ENCODE results near the gene AHCYL1. TPM values are rescaled to one million over a fixed set of nuclear protein-coding genes. Genes with fewer than 3 reads are reported as not detected.

AHCYL1 gene
- total and polyA plus RNA-seq, 9 donors, result 41.1 to 113 (median 85.8) TPM

GRCh38 chr1:110034040-110034450 lies 49.5 kb downstream of the AHCYL1 start:
- Histone ChIP-seq H3K9me3 (no peaks in the 10 kb centered on the region), H3K27me3 (no peaks in the 10 kb centered on the region), H3K4me1 (ENCODE audit: insufficient read depth) (peaks cover 5% of the 10 kb centered on the region), H3K27ac (peak overlapping the region in 1 of 2 donors; percentile 84), H3K36me3 (no peaks in the 10 kb centered on the region), H3K4me3 (peak overlapping the region; percentile 80)
- no peak for DNase-seq
- 13 to 38% (median 16%) methylated on average over 4 of the region's 4 CpGs for WGBS, 3 donors
- TF ChIP-seq POLR2A (IDR thresholded peaks at IDR 0.05), result no peak
- no peak for TF ChIP-seq CTCF (IDR thresholded peaks at IDR 0.05)
- no peak for TF ChIP-seq EP300 (IDR thresholded peaks at IDR 0.05)
- intact Hi-C loops (cut with DNase I), result no loop called here

DNA sequence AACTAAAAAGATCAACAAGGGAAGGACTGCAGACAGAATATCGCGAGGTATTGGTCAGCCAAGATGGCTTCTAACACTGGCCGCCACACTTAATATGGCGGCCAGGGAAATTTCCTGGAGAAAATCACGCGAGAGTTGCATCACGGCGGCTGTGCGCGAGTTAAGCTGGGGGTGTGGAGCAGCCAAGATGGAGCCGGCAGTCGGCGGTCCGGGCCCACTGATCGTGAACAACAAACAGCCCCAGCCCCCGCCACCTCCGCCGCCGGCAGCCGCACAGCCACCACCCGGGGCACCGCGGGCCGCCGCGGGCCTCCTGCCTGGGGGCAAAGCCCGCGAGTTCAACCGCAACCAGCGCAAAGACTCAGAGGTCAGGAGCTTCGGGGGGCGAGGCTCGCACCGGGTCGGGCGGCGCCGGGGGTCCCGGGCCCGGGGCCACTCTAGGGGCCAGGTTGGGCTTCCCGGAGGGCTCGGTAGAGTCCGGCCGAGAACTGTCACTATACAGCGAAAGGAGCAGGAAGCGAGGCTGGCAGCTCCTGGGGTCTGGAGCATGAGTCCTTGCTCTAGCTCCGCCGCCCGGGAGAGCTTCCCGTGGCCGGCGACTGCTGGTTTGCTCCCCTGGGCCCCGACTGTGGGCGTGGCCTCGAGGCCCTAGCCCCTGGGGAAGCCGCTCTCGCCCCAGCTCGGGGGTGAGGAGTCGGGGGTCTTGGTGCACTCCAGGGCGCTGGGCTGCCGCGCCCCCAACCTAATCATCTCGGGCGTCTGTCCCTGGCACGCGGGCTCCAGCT lies 50.1 kb downstream of the AHCYL1 start, which contains the start of gene STRIP1:
Gene STRIP1, plus strand, starts transcription at position 174 of the 785 bp plus-strand sequence. Its CDS starts 14 bp downstream, at position 188.
- Histone ChIP-seq H3K4me1 (ENCODE audit: insufficient read depth) (peaks cover 5% of the 10 kb centered on the region), H3K27me3 (no peaks in the 10 kb centered on the region), H3K4me3 (peak within 1 kb of the TSS; percentile 80), H3K9me3 (no peaks in the 10 kb centered on the region), H3K36me3 (no peaks in the 10 kb centered on the region), H3K27ac (peak within 1 kb of the TSS; percentile 53 to 84)
- 1% methylated on average over 54 to 66 of the region's 66 CpGs for WGBS, 3 donors
- intact Hi-C loops (cut with DNase I), result no loop called here
- peak; percentile 92 to 94 (median 94) for DNase-seq
- no peak for TF ChIP-seq EP300 (IDR thresholded peaks at IDR 0.05)
- TF ChIP-seq CTCF (IDR thresholded peaks at IDR 0.05), result no peak
- TF ChIP-seq POLR2A (IDR thresholded peaks at IDR 0.05), result no peak

DNA sequence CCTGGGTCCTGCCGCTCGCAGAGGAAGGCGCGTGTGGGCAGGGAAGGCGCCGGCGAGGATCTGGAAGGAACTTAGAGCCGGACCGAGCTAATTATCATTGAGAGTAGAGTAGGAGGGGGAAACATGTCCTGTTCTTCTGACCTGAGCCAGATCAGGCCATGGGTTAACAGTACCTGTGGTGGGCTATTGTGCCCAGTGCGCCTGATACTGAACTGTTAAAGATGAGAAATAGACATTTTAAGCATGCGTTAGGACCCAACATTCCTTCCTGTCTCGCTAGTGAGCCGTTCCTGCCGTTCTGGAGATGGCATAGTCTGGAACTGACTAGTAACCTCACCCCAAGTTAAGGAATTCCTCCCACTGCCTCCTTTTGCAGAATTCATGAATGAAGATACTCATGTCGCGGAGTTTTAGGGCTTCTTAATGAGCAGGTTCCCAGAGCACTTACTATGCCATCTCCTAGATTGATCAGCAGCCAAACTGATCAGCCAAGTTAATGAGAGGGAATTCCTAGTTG lies 50.7 kb downstream of the AHCYL1 start:
- no peak for DNase-seq
- 2 to 4% (median 2%) methylated on average over 16 of the region's 16 CpGs for WGBS, 3 donors
- H3K27me3 ChIP-seq, result no peaks in the 10 kb centered on the region
- intact Hi-C loops (cut with DNase I), result no loop called here
- peaks cover 5% of the 10 kb centered on the region for H3K4me1 ChIP-seq (ENCODE audit: insufficient read depth)
- TF ChIP-seq POLR2A (IDR thresholded peaks at IDR 0.05) (no peak), CTCF (IDR thresholded peaks at IDR 0.05) (no peak), EP300 (IDR thresholded peaks at IDR 0.05) (no peak)
- H3K4me3 ChIP-seq, result peak overlapping the region; percentile 80
- peak overlapping the region; percentile 53 to 84 for H3K27ac ChIP-seq
- H3K36me3 ChIP-seq, result no peaks in the 10 kb centered on the region
- H3K9me3 ChIP-seq, result no peaks in the 10 kb centered on the region

DNA sequence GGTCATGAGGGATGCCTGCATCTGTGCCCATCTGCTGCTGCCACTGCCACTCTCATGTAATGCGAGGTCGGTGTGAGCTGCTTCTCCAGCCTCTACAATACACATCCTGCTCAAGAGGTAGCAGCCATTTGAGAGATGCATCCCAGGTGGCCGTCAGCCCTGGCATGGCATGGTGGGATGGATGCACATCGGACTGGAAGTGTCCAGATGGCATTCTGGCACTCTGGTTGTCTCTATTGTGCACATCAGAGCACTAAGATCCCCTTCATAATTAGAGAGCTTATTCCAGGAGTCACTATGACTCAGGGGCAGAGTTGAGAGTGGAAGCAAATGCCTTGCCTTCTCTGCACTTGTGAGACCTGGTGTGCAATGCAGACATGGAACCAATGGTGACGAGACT lies 53.7 kb downstream of the AHCYL1 start:
- no peaks in the 10 kb centered on the region for H3K9me3 ChIP-seq
- no peaks in the 10 kb centered on the region for H3K36me3 ChIP-seq
- no peak for DNase-seq
- H3K27ac ChIP-seq, result no peak overlapping the region
- no peaks in the 10 kb centered on the region for H3K27me3 ChIP-seq
- H3K4me3 ChIP-seq, result no peak overlapping the region
- no peak for TF ChIP-seq EP300 (IDR thresholded peaks at IDR 0.05)
- no peak for TF ChIP-seq CTCF (IDR thresholded peaks at IDR 0.05)
- TF ChIP-seq POLR2A (IDR thresholded peaks at IDR 0.05), result no peak
- intact Hi-C loops (cut with DNase I), result no loop called here
- H3K4me1 ChIP-seq (ENCODE audit: insufficient read depth), result peaks cover 5% of the 10 kb centered on the region
- 91 to 93% (median 92%) methylated on average over 5 of the region's 5 CpGs for WGBS, 3 donors
